Measurements from ENCODE around the gene MROH2B. TPM values are rescaled to one million over a fixed set of nuclear protein-coding genes. Genes with fewer than 3 reads are reported as not detected.

Gene MROH2B
- total RNA-seq = under 0.01 TPM in 1 of 2 replicates, not detected in the other

GRCh38 chr5:41071242-41071641, at the start of gene MROH2B:
TSS of gene MROH2B (minus strand) at chr5:41071342. CDS start at chr5:41070852, 490 bp downstream.

Other genes starting within 250 kb of the MROH2B start
- gene RPL37, start 236.1 kb downstream of the MROH2B start, total RNA-seq = 365 and 464 TPM in 2 replicates
- 9.4 and 11.1 TPM in 2 replicates for gene CARD6, start 230.0 kb downstream of the MROH2B start, total RNA-seq
- gene C7, start 161.8 kb downstream of the MROH2B start, total RNA-seq = under 0.01 TPM in 1 of 2 replicates, not detected in the other
- not detected in 2 replicates for gene C6, start 142.2 kb upstream of the MROH2B start, total RNA-seq

Measured in tracheal epithelial cell (primary cell).